SK-N-SH treated with all-trans-retinoic acid at 6 μM for 48 hours (cell line): ENCODE results near the gene TAF10.

Experiments used
- ISL1 ChIP-seq: fragments of 250-450 bp; sonication (Bioruptor Pico); IDR thresholded peaks from 2 replicates; pipeline ENCODE4 v2.1.2; 2022; ENCODE audit warnings: mild to moderate bottlenecking, moderate library complexity
- OSR1 ChIP-seq: fragments of 250-450 bp; sonication (Bioruptor Pico); IDR thresholded peaks from 2 replicates; pipeline ENCODE4 v1.8.0; 2022; ENCODE audit warnings: moderate library complexity, mild to moderate bottlenecking, inconsistent platforms
- TCF4 ChIP-seq: fragments of 250-450 bp; sonication (Bioruptor Pico); IDR thresholded peaks from 2 replicates; pipeline ENCODE4 v1.8.0; 2021; ENCODE audit warnings: mild to moderate bottlenecking, moderate library complexity, borderline replicate concordance
- TOX ChIP-seq: fragments of 250-450 bp; sonication (Bioruptor Pico); IDR thresholded peaks from 2 replicates; pipeline ENCODE4 v1.8.0; 2021; ENCODE audit warnings: mild to moderate bottlenecking, moderate library complexity, borderline replicate concordance
- ZC3H10 ChIP-seq: fragments of 250-450 bp; sonication (Bioruptor Pico); IDR thresholded peaks from 2 replicates; pipeline ENCODE4 v1.5.1; 2021; ENCODE audit warnings: mild to moderate bottlenecking, moderate library complexity
- ZFP30 ChIP-seq: fragments of 450-650 bp; formaldehyde crosslinking; IDR thresholded peaks from 2 replicates; pipeline ENCODE4 v1.5.0; 2022; ENCODE audit warnings: mild to moderate bottlenecking, moderate library complexity
- TF ChIP-seq, protein P1 (sequence below): fragments of 250-450 bp; sonication (Bioruptor Pico); IDR thresholded peaks from 2 replicates; pipeline ENCODE4 v1.8.0; 2020; ENCODE audit warnings: mild to moderate bottlenecking, moderate library complexity, borderline replicate concordance

DNA sequence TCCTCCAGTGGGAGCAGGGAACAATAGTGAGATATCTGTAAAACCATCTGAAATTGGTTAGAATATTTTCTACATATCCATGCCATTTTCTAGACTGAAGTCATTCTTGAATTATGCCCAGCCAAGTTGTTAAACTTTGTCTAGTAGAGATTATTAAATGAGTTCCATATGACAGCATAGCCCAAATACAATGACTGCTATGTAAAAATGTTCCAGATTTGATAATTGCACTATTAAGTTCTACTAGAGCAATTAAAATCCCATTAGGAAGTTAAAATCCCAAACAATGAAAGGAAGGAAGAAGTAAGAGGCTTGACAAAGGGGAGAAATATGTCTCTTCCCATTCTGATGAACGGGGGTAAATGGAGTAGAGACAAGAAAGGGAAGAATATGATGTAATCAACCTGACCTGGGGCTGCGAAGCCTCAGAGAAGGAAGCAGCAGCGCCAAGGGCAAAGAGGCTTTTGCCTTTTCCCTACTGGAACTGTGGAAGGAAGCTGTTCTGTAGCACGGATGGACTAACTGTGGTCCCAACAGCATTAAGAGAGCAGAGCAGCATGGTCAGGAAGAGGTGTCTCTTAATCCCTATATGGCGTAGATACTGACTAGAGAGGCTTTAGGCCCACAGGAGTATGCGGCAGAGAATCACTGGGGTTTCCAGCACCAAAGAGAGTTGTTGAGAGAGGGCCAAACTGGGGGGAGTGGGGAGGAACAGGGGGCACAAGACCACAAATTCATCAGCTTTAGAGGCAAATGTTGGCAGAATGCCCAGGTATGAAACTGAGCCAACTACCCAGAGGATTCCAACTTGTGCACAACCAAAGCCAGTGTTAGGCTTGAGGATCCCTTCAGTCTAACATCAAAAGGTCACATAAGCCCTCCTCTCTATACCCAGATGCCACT, 35.3 kb downstream of the TAF10 start:
- TF ChIP-seq ZC3H10 = 0 out of 2 replicates have a peak, but pooled peaks have one; percentile 44
- TF ChIP-seq TCF4 (CRISPR knock-in tag) = peak; percentile 58; the same call in 1 of the 2 replicates
- no peak for TF ChIP-seq OSR1 (CRISPR knock-in tag)
- no peak for TF ChIP-seq ZFP30 (CRISPR knock-in tag)
- peak; percentile 97 for TF ChIP-seq ISL1 (CRISPR knock-in tag)
- TF ChIP-seq, protein P1, sequence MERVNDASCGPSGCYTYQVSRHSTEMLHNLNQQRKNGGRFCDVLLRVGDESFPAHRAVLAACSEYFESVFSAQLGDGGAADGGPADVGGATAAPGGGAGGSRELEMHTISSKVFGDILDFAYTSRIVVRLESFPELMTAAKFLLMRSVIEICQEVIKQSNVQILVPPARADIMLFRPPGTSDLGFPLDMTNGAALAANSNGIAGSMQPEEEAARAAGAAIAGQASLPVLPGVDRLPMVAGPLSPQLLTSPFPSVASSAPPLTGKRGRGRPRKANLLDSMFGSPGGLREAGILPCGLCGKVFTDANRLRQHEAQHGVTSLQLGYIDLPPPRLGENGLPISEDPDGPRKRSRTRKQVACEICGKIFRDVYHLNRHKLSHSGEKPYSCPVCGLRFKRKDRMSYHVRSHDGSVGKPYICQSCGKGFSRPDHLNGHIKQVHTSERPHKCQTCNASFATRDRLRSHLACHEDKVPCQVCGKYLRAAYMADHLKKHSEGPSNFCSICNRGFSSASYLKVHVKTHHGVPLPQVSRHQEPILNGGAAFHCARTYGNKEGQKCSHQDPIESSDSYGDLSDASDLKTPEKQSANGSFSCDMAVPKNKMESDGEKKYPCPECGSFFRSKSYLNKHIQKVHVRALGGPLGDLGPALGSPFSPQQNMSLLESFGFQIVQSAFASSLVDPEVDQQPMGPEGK (CRISPR knock-in tag) = peak; percentile 92; the same call in 1 of the 2 replicates
- no peak for TF ChIP-seq TOX (CRISPR knock-in tag)
